Activated naive CD8-positive, alpha-beta T cell treated with anti-CD3 and anti-CD28 coated beads, Interleukin-2, amount 50 U/mL, for 16 hours (primary cell): ENCODE measurements around the gene ACER3.
"Not testable (repeated sequence)": the region's sequence is repeated elsewhere in the genome, so short reads cannot be mapped to it uniquely, and the experiment has no call there.

Experiments used
- DNase-seq: peaks from one replicate; pipeline ENCODE4 v3.0.0-alpha.2; 2020; ENCODE audit warnings: low read depth, low spot score

Gene ACER3

GRCh38 chr11:76836613-76837291 is 24.0 kb upstream of the ACER3 start:
- DNase-seq: no peak

GRCh38 chr11:76837696-76838677 is 22.7 kb upstream of the ACER3 start:
- no peak for DNase-seq

DNA sequence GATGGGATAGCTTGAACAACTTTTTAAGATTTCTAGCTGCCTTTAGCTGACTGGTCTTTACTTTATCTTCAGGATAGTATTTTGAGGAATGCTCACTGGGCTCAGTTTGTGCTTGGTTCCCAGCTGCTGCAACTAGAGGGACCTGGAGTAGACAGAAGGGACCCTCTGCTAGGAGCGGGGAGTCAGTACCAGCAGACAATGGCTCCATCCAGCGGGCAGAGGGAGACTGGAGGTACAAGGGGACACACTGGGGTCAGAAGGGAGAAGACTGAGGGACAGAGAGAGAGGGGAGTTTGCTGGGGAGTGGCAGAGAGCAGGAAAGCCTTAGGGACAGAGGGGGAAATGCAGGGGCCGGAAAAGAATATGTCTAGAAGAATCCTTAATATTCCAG is 22.0 kb upstream of the ACER3 start:
- no peak for DNase-seq

DNA sequence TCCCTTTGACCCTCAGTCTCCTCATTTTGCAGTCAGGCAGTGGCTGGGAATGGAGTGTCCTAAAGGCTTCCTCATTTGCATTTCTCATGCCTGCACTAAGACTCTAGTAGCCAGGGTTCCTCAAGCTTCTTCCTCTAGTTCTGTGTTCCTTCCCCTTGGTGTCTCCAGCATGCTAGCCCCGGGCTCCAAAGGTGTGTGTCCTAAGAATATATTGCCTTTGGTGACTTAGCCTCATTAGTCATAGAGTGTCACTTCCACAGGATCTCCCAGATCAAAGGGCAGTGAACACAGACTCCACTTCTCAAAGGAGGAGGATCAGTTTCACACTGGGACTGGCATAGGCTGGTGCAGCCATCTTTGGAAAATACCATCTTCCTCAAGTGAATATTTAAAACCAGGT is 21.4 kb upstream of the ACER3 start:
- DNase-seq: no peak

- DNase-seq: no peak
These were observed 18.7 kb upstream of the ACER3 start for GRCh38 chr11:76841923-76842452.

DNA sequence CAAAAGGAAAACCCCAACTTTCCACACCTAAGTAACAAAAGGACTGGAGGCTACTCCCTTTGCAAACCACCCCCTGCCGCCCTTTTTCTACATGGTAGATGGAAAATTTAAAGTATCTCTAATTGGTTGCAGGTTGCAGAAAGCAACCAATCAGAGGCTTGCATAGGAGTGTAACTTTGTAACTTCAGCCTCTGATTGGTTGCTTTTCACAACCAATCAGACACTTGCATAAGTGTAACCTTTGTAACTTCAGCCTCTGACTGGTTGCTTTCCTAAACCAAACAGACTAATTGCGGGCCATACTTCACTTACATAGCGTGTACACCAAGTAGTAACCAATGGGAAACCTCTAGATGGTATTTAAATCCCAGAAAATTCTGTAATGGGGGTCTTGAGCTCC is 16.8 kb upstream of the ACER3 start:
- DNase-seq: no peak

DNA sequence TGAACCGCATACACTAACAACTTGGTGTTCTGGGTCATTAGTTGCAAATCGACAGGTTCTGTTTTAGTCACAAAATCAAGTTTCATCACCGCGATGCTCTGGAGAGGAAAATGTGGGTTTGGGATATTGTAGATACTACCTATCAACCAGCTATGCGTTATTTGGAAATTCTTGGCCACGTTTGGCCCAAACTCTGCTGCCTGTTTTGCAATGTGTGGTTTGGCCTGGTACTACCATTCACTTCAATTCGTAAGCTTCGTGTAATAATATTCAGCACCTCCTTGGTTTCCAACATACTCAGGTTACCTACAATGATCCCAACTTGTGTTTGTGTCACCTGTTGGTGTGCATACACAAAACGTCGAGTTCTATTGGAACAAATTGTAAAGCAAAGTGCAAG is 16.2 kb upstream of the ACER3 start:
- no peak for DNase-seq

DNA sequence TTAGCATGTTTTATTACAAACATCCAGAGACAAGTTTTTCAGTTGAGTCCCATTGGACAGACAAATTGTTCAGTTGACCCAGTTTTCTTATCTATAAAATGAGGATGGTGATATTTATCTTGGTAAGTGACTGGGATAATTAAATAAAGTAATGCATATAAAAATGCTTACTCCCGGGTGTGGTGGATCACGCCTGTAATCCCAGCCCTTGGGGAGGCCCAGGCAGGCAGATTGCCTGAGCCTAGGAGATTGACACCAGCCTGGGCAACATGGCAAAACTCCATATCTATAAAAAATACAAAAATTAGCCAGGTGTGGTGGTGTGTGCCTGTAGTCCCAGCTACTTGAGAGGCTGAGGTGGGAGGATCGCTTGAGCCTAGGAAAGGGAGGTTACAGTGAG is 15.6 kb upstream of the ACER3 start:
- DNase-seq: no peak

DNA sequence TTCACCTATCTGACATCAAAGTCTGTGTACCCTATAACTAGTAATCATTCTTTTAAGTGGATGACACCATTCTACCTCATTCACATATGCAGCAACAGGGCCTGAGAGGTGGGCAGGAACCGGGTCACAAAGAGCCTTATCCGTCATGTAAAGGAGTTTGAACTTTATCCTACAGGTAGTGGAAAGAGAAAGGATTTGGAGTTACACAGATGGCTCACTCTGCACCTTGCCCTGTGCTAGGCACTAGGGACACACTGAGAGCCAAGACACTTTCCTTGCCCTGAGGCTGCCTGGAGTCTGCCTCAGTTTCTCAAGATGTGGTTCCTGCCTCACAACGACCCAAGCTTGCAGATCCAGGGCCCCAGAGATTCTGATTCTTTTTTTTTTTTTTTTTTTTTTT is 14.3 kb upstream of the ACER3 start:
- DNase-seq: no peak

GRCh38 chr11:76849376-76849775 is 11.3 kb upstream of the ACER3 start:
- DNase-seq: no peak

DNA sequence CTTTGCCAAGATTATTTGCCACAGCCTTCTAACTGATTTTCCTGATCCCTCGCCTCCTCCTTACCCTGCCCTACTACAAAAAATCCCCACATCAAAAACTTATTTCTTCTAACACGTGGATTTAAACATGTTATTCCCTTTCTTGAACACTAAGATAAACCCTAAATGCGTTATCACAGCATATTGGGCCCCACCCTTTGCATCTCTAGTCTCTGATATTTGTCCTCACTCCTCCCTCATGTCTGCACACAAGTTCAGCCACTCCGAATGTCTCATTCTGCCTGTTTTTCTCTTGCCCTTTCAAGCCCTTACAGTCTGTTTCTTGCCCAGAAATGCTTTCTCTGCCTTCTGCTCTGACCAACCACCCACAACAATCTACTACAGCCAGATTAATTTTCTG is 10.6 kb upstream of the ACER3 start:
- no peak for DNase-seq

DNA sequence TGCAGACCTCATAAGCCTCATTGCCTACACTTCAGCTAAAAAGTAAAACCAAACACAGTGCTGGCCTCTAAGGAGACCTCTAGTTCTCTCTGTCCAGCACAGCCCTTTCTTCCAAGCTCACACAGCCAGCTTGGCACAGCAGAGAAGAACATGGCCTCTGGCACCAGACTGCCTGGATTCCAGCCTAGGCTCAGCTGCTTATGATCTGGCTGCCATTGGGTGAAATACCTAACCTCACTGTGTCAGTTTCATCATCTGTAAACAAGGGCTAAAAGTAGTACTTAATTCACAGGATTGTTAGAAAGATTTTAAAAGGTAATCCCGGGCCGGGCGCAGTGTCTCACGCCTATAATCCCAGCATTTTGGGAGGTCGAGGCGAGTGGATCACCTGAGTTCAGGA is 9.9 kb upstream of the ACER3 start:
- no peak for DNase-seq

DNA sequence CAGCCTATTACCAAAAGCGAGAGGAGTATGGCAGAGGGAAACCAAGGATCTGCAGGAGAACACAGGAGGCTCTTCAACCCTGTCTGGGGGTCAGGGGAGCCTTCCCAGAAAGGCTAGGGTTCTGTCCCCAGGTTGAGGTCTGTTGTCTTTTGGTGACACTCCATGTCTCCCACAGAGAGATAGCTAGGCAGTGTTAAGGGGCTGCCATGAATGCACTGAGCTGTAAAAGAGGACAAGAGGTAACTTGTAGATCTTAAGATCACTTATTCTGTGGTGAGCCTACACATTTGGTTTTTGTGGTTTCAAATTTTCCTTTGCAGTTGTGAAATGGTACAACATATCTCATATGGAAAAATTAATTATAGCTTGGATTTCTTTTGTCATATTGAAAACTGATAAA is 6.0 kb upstream of the ACER3 start:
- no peak for DNase-seq

GRCh38 chr11:76855670-76856069 is 5.0 kb upstream of the ACER3 start:
- DNase-seq: not testable (repeated sequence)

- no peak for DNase-seq
These were observed 4.6 kb upstream of the ACER3 start for GRCh38 chr11:76856106-76856505.

GRCh38 chr11:76856571-76856970 is 4.1 kb upstream of the ACER3 start:
- no peak for DNase-seq

GRCh38 chr11:76857781-76858410 is 2.8 kb upstream of the ACER3 start:
- DNase-seq: no peak

DNA sequence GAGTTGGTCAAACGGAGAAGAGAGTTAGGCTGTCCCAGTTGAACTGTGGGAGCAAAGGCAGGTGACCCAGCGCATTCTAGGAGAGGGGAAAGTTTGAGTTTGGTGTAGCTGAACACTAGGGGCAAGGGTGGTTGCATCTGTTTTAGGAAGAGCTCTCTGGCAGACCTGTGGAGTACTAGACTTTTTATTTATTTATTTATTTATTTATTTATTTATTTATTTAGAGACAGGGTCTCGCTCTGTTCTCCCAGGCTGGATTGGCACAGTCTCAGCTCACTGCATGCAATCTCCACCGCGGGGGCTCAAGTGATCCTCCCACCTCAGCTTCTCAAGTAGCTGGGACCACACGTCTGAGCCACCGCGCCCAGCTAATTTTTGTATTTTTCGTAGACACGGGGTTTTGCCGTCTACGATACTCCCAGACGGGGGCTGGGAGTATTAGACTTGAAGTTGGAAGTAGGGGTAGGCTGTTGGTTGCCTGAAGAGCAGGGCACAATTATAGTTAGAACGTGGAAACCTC is 950 bp upstream of the ACER3 start:
- DNase-seq: no peak

DNA sequence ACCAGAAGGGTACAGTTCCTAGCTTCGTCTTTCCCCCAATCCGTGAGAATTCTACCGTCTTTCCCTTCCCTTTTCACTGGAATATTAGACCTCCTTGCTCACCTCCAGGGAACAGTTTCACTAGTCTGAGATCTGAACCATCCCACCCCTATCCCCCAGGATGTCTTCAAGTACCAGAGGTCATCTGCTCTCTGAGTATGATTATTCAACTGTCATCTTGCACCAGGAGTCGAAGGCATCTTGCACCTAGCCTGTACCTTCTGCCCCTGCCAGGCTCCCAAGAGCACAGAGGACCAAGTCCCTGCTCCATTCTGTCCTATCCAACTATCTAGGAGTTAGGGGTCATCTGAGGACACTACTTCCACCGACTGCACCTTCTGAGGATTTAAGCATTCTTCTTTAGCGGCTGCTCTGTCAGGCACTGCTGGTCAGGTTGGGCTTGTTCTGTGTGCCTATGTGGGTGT is 804 bp downstream of the ACER3 start:
- no peak for DNase-seq

DNA sequence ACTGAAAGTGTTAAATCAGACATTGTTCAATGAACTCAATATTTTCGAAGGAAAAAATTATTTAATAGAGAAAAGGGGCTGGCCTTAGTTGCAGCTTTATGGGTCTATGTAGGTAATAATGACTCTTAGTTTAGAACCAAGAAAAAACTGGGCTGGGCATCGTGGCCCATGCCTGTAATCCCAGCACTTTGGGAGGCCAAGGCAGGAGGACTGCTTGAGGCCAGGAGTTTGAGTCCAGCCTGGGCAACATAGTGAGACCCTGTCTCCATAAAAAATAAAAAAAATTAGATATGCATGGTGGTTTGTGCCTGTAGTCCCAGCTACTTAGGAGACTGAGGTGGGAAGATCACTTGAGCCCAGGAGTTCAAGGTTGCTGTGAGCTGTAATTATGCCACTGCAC is 2.1 kb downstream of the ACER3 start:
- DNase-seq: not testable (repeated sequence)

- no peak for DNase-seq
These were observed 2.6 kb downstream of the ACER3 start for GRCh38 chr11:76863196-76863777.
